ENCODE results near the gene MPPED1.

Gene MPPED1

GRCh38 chr22:43395086-43395695 is 16.6 kb upstream of the MPPED1 start:
- Histone ChIP-seq H3K4me2 (ENCODE audit: low read depth, low read length, poor library complexity, severe bottlenecking) (no peak overlapping the region), H3K27ac (ENCODE audit: low read depth, low read length) (no peak overlapping the region), H2AFZ (ENCODE audit: low read depth, low read length, severe bottlenecking) (no peak overlapping the region), H3K4me3 (ENCODE audit: insufficient read depth, low read length, poor library complexity, severe bottlenecking) (no peak overlapping the region), H4K20me1 (ENCODE audit: low read depth, low read length) (no peaks in the 10 kb centered on the region), H3K9me3 (ENCODE audit: insufficient read depth, low read length) (no peaks in the 10 kb centered on the region), H3K36me3 (ENCODE audit: low read length) (no peaks in the 10 kb centered on the region), H3K9me2 (replicated peaks; ENCODE audit: insufficient read depth, low read length) (no peaks in the 10 kb centered on the region), H3K27me3 (ENCODE audit: low read length) (no peaks in the 10 kb centered on the region), H3K9ac (ENCODE audit: low read length) (no peak overlapping the region), H3F3A (ENCODE audit: insufficient read depth) (no peaks in the 10 kb centered on the region), H3K79me2 (ENCODE audit: insufficient read depth, low read length) (no peaks in the 10 kb centered on the region)
- TF ChIP-seq EZH2phosphoT487 (conservative IDR thresholded peaks at IDR 0.05; ENCODE audit: low read length), result no peak
- no peak for TF ChIP-seq CTCF (IDR thresholded peaks at IDR 0.05; ENCODE audit: insufficient read depth, low read length, poor library complexity, severe bottlenecking)

DNA sequence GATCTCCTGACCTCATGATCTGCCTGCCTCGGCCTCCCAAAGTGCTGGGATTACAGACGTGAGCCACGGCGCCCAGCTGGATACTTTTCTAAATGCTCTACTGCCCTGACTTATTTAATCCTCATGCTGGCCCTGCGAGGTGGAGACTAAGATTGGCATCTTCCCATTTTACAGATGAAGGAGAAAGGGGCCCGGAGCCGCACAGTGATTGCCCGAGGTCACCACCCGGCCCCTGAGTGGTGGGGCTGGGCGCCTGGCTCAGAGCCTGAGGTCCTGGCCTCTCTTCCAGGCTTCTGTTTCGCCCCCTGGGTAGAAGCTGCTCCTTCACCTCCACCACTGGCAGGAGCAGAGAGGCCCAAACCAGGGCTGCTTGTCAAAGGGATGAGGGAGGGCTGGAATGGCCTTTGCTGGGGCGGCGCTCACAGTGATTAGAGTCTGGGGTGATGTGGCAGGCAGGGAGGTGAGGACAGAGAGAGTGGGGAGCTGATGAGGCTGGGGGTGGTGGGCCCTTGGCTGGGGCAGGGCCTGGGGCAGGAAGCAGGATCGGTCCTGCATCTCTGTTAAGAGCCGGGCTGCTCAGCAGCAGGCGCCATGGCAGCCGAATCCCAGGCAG is 15.4 kb upstream of the MPPED1 start:
- no peaks in the 10 kb centered on the region for H3K9me3 ChIP-seq (ENCODE audit: insufficient read depth, low read length)
- no peak overlapping the region for H2AFZ ChIP-seq (ENCODE audit: low read depth, low read length, severe bottlenecking)
- no peak overlapping the region for H3K4me2 ChIP-seq (ENCODE audit: low read depth, low read length, poor library complexity, severe bottlenecking)
- H3F3A ChIP-seq (ENCODE audit: insufficient read depth), result no peaks in the 10 kb centered on the region
- no peaks in the 10 kb centered on the region for H3K27me3 ChIP-seq (ENCODE audit: low read length)
- H3K79me2 ChIP-seq (ENCODE audit: insufficient read depth, low read length), result no peaks in the 10 kb centered on the region
- no peak overlapping the region for H3K4me3 ChIP-seq (ENCODE audit: insufficient read depth, low read length, poor library complexity, severe bottlenecking)
- H3K9me2 ChIP-seq (replicated peaks; ENCODE audit: insufficient read depth, low read length), result no peaks in the 10 kb centered on the region
- H3K27ac ChIP-seq (ENCODE audit: low read depth, low read length), result no peak overlapping the region
- H3K9ac ChIP-seq (ENCODE audit: low read length), result no peak overlapping the region
- no peaks in the 10 kb centered on the region for H4K20me1 ChIP-seq (ENCODE audit: low read depth, low read length)
- no peak for TF ChIP-seq CTCF (IDR thresholded peaks at IDR 0.05; ENCODE audit: insufficient read depth, low read length, poor library complexity, severe bottlenecking)
- TF ChIP-seq EZH2phosphoT487 (conservative IDR thresholded peaks at IDR 0.05; ENCODE audit: low read length), result no peak
- no peaks in the 10 kb centered on the region for H3K36me3 ChIP-seq (ENCODE audit: low read length)

DNA sequence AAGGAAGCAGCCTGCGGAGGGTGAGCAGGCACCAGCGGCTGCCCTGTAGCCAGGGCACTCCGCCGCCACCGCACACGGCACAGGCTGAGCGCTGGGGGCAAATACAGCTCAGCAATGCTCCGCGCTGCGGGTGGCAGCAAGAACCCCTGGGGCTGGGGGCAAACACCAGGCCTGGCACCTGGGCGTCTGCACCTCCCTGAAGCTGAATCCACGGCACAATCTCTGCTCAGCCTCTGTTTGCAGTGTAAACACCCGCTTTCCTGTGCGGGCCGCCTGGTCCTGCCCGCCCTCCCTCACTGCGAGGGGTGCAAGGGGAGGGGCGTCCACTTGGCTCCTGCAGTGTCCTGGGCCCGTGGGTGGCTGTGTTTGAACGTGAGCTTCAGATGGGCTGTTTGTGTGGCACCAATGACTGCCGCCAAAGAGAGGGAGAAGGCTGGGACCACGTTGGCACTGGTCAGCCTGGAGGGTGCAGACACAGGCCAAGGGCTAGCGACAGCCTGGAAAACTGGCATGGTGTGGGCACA is 14.8 kb upstream of the MPPED1 start:
- H4K20me1 ChIP-seq (ENCODE audit: low read depth, low read length), result no peaks in the 10 kb centered on the region
- no peak overlapping the region for H3K4me3 ChIP-seq (ENCODE audit: insufficient read depth, low read length, poor library complexity, severe bottlenecking)
- H3K27me3 ChIP-seq (ENCODE audit: low read length), result no peaks in the 10 kb centered on the region
- no peak overlapping the region for H3K9ac ChIP-seq (ENCODE audit: low read length)
- H3K27ac ChIP-seq (ENCODE audit: low read depth, low read length), result no peak overlapping the region
- H3K9me2 ChIP-seq (replicated peaks; ENCODE audit: insufficient read depth, low read length), result no peaks in the 10 kb centered on the region
- H3K79me2 ChIP-seq (ENCODE audit: insufficient read depth, low read length), result no peaks in the 10 kb centered on the region
- TF ChIP-seq EZH2phosphoT487 (conservative IDR thresholded peaks at IDR 0.05; ENCODE audit: low read length), result no peak
- TF ChIP-seq CTCF (IDR thresholded peaks at IDR 0.05; ENCODE audit: insufficient read depth, low read length, poor library complexity, severe bottlenecking), result no peak
- H3F3A ChIP-seq (ENCODE audit: insufficient read depth), result no peaks in the 10 kb centered on the region
- no peak overlapping the region for H3K4me2 ChIP-seq (ENCODE audit: low read depth, low read length, poor library complexity, severe bottlenecking)
- H2AFZ ChIP-seq (ENCODE audit: low read depth, low read length, severe bottlenecking), result no peak overlapping the region
- no peaks in the 10 kb centered on the region for H3K9me3 ChIP-seq (ENCODE audit: insufficient read depth, low read length)
- H3K36me3 ChIP-seq (ENCODE audit: low read length), result no peaks in the 10 kb centered on the region

Measured in SU-DHL-6 (cell line).